H1 (cell line): ENCODE measurements around the gene TLCD5. TPM values are rescaled to one million over a fixed set of nuclear protein-coding genes. Genes with fewer than 3 reads are reported as not detected.

Experiments
- CTCF ChIA-PET: fragments of 300-600 bp; sonication (Branson Sonifier 250); formaldehyde crosslinking; loops from one replicate; lab custom pipeline; 2021; ENCODE audit not compliant: partially characterized antibody; lab: Charles Lee
- POLR2A ChIA-PET: fragments of 300-600 bp; sonication (Branson Sonifier 250); formaldehyde crosslinking; loops from one replicate; lab custom pipeline; 2021; ENCODE audit warnings: inconsistent platforms; ENCODE audit not compliant: partially characterized antibody; lab: Charles Lee
- DNase-seq, 2 experiments: peaks; one replicate each; pipeline versions ENCODE4 v3.0.0 to v3.0.0-alpha.2; 2010 to 2022; ENCODE audit warnings: low spot score in 2 of 2, low read depth in 1 of 2, mixed read lengths in 1 of 2
- FAIRE-seq: peaks from 2 replicates; lab custom pipeline; 2011; peaks lifted over from hg19 to GRCh38; lab: Jason Lieb, UNC
- H2AFZ ChIP-seq: 2 replicates; pipeline ENCODE4 v1.8.1; 2012; ENCODE audit warnings: low read length, inconsistent platforms
- H2AK5ac ChIP-seq: 2 replicates; pipeline ENCODE4 v1.6.1; 2013; ENCODE audit warnings: low read depth, low read length
- H2BK120ac ChIP-seq: replicated peaks from 2 replicates; pipeline ENCODE3; 2013; ENCODE audit warnings: low read depth, low read length, inconsistent platforms
- H2BK12ac ChIP-seq: 2 replicates; pipeline ENCODE4 v1.6.1; 2013; ENCODE audit warnings: low read depth, low read length
- H2BK15ac ChIP-seq: 2 replicates; pipeline ENCODE4 v1.6.1; 2013; ENCODE audit warnings: low read length
- H2BK20ac ChIP-seq: 2 replicates; pipeline ENCODE4 v1.6.1; 2013; ENCODE audit warnings: low read length
- H2BK5ac ChIP-seq: 2 replicates; pipeline ENCODE4 v1.6.1; 2013; ENCODE audit warnings: low read depth, low read length
- H3K14ac ChIP-seq: 2 replicates; pipeline ENCODE4 v1.6.1; 2013; ENCODE audit warnings: inconsistent platforms; ENCODE audit not compliant: insufficient read length
- H3K18ac ChIP-seq: 2 replicates; pipeline ENCODE4 v1.6.1; 2013; ENCODE audit warnings: low read length; ENCODE audit errors: extremely low read depth
- H3K23ac ChIP-seq: 2 replicates; pipeline ENCODE4 v1.6.1; 2013; ENCODE audit warnings: inconsistent platforms; ENCODE audit not compliant: insufficient read length
- H3K23me2 ChIP-seq: 2 replicates; pipeline ENCODE4 v1.6.1; 2013; ENCODE audit warnings: low read depth, low read length
- H3K27ac ChIP-seq: 2 replicates; pipeline ENCODE4 v1.6.1; 2011; ENCODE audit warnings: low read depth, low read length, inconsistent platforms
- H3K27me3 ChIP-seq, 4 experiments: replicated peaks in 1 of 4; 1 replicate in 1 of 4; 2 replicates in 3 of 4; pipeline versions ENCODE4 v1.6.1 to v1.8.1; 2011 to 2013; ENCODE audit warnings: low read length in 3 of 4, mild to moderate bottlenecking in 3 of 4, inconsistent platforms in 2 of 4, mixed read lengths in 2 of 4, moderate library complexity in 1 of 4; ENCODE audit not compliant: control insufficient read depth in 3 of 4, insufficient read depth in 3 of 4; ENCODE audit errors: extremely low read depth in 1 of 4
- H3K36me3 ChIP-seq, 4 experiments: 2 replicates each; pipeline versions ENCODE4 v1.6.1 to v1.8.1; 2011 to 2013; ENCODE audit warnings: mild to moderate bottlenecking in 4 of 4, low read length in 3 of 4, moderate library complexity in 2 of 4, control low read depth in 1 of 4, inconsistent platforms in 1 of 4; ENCODE audit not compliant: insufficient read depth in 4 of 4, control insufficient read depth in 2 of 4
- H3K4ac ChIP-seq: replicated peaks from 2 replicates; pipeline ENCODE3; 2013; ENCODE audit warnings: low read length, low read depth, mixed read lengths, inconsistent platforms; ENCODE audit not compliant: insufficient read length
- H3K4me1 ChIP-seq, 4 experiments: replicated peaks in 1 of 4; 1 replicate in 1 of 4; 2 replicates in 3 of 4; pipeline versions ENCODE4 v1.6.1 to v1.8.1; 2011 to 2013; ENCODE audit warnings: low read length in 3 of 4, inconsistent platforms in 2 of 4, mixed read lengths in 1 of 4; ENCODE audit not compliant: insufficient read depth in 4 of 4, control insufficient read depth in 3 of 4
- H3K4me2 ChIP-seq, 2 experiments: 2 replicates each; pipeline versions ENCODE4 v1.6.1 to v1.8.1; 2011 to 2013; ENCODE audit warnings: low read depth in 2 of 2, low read length in 2 of 2, control low read depth in 1 of 2, inconsistent platforms in 1 of 2, mild to moderate bottlenecking in 1 of 2; ENCODE audit not compliant: insufficient read depth in 1 of 2
- H3K4me3 ChIP-seq, 4 experiments: fragments of 200-600, 300-600 bp in 1 of 4; sonication (generic), shearing (Covaris generic), sonication (Bioruptor Twin) in 1 of 4; 2 replicates each; pipeline versions ENCODE4 v1.5.1 to v1.8.1; 2011 to 2016; ENCODE audit warnings: low read length in 4 of 4, low read depth in 3 of 4, control low read depth in 2 of 4, inconsistent platforms in 2 of 4, mild to moderate bottlenecking in 2 of 4, mixed read lengths in 1 of 4, moderate library complexity in 1 of 4; ENCODE audit not compliant: insufficient read depth in 2 of 4; ENCODE audit errors: extremely low read depth in 1 of 4
- H3K56ac ChIP-seq: replicated peaks from 2 replicates; pipeline ENCODE3; 2013; ENCODE audit warnings: low read depth, mild to moderate bottlenecking, mixed read lengths, low read length, inconsistent platforms; ENCODE audit not compliant: insufficient read length
- H3K79me1 ChIP-seq: 2 replicates; pipeline ENCODE4 v1.6.1; 2013; ENCODE audit warnings: low read depth, low read length, control low read depth
- H3K79me2 ChIP-seq, 2 experiments: 2 replicates each; pipeline versions ENCODE4 v1.6.1 to v1.8.1; 2012 to 2013; ENCODE audit warnings: low read length in 2 of 2, mild to moderate bottlenecking in 2 of 2, inconsistent platforms in 1 of 2; ENCODE audit not compliant: insufficient read depth in 2 of 2, control insufficient read depth in 1 of 2
- H3K9ac ChIP-seq, 4 experiments: replicated peaks in 1 of 4; 1 replicate in 1 of 4; 2 replicates in 3 of 4; pipeline versions ENCODE4 v1.6.1 to v1.8.1; 2011 to 2013; ENCODE audit warnings: low read depth in 3 of 4, low read length in 3 of 4, control low read depth in 2 of 4, mild to moderate bottlenecking in 2 of 4, moderate library complexity in 2 of 4, inconsistent platforms in 1 of 4; ENCODE audit errors: extremely low read depth in 1 of 4
- H3K9me3 ChIP-seq, 2 experiments: 2 replicates each; pipeline versions ENCODE4 v1.6.1 to v1.8.1; 2012 to 2013; ENCODE audit warnings: mild to moderate bottlenecking in 2 of 2, moderate library complexity in 2 of 2, control low read depth in 1 of 2, inconsistent platforms in 1 of 2, low read depth in 1 of 2, low read length in 1 of 2, mixed read lengths in 1 of 2; ENCODE audit not compliant: insufficient read depth in 2 of 2
- H4K20me1 ChIP-seq, 2 experiments: replicated peaks in 1 of 2; 2 replicates each; pipeline versions ENCODE3 to v1.8.1; 2011 to 2013; ENCODE audit warnings: inconsistent platforms in 2 of 2, low read length in 2 of 2, mild to moderate bottlenecking in 1 of 2; ENCODE audit not compliant: insufficient read depth in 2 of 2, control insufficient read depth in 1 of 2
- H4K5ac ChIP-seq: 2 replicates; pipeline ENCODE4 v1.6.1; 2013; ENCODE audit warnings: low read length, low read depth, mixed read lengths, inconsistent platforms; ENCODE audit not compliant: insufficient read length
- H4K8ac ChIP-seq: 2 replicates; pipeline ENCODE4 v1.8.0; 2013; ENCODE audit warnings: mild to moderate bottlenecking, moderate library complexity, low read length, inconsistent platforms; ENCODE audit not compliant: insufficient read depth; ENCODE audit errors: extremely low read depth
- H4K91ac ChIP-seq: replicated peaks from 2 replicates; pipeline ENCODE3; 2013; ENCODE audit warnings: low read length, mixed read lengths, inconsistent platforms; ENCODE audit not compliant: insufficient read length
- BCL11A ChIP-seq, 2 experiments: IDR thresholded peaks; one replicate each; pipeline ENCODE4 v1.6.1; 2011; ENCODE audit warnings: low read depth in 2 of 2, low read length in 2 of 2, mild to moderate bottlenecking in 2 of 2
- EP300 ChIP-seq, 2 experiments: IDR thresholded peaks; 1 replicate in 1 of 2; 2 replicates in 1 of 2; pipeline ENCODE4 v1.6.1; 2011 to 2012; ENCODE audit warnings: low read depth in 2 of 2, low read length in 2 of 2, mild to moderate bottlenecking in 2 of 2, borderline replicate concordance in 1 of 2, inconsistent platforms in 1 of 2, moderate library complexity in 1 of 2
- RAD21 ChIP-seq, 2 experiments: IDR thresholded peaks in 1 of 2; conservative IDR thresholded peaks in 1 of 2; 2 replicates each; pipeline ENCODE4 v1.6.1; 2011; ENCODE audit warnings: low read depth in 2 of 2, low read length in 2 of 2, improper control_type of control experiment in 1 of 2, inconsistent platforms in 1 of 2, mild to moderate bottlenecking in 1 of 2, moderate library complexity in 1 of 2
- SIN3A ChIP-seq, 2 experiments: IDR thresholded peaks in 1 of 2; conservative IDR thresholded peaks in 1 of 2; 2 replicates each; pipeline ENCODE4 v1.6.1; 2011 to 2012; ENCODE audit warnings: low read length in 2 of 2, improper control_type of control experiment in 1 of 2, low read depth in 1 of 2, mild to moderate bottlenecking in 1 of 2
- WGBS, 2 experiments: shearing (Covaris generic) in 1 of 2; methylation state at CpG; one replicate each; pipeline versions ENCODE4 v1.1.6 to v1.1.7; 2013 to 2015; ENCODE audit warnings: low lambda C conversion rate in 2 of 2, mixed read lengths in 2 of 2, inconsistent platforms in 1 of 2, low coverage in 1 of 2, missing lambda C conversion rate in 1 of 2; ENCODE audit not compliant: insufficient replicate concordance in 2 of 2, insufficient coverage in 1 of 2, insufficient read length in 1 of 2; ENCODE audit errors: extremely low coverage in 1 of 2, missing lambda C conversion rate in 1 of 2; 5-methylcytosine and 5-hydroxymethylcytosine counted together
- polyA plus RNA-seq, 7 experiments: library from polyadenylated mRNA; depleted of rRNA in 3 of 7; stranded (reverse) in 5 of 7; unstranded in 2 of 7; fragments of >200 nt in 5 of 7; fragments of 200-250 nt in 2 of 7; gene quantifications; 1 replicate in 5 of 7; 2 replicates in 1 of 7; 4 replicates in 1 of 7; pipeline versions ENCODE4 v1.2.1 to v1.2.3, GENCODE V29; 2011 to 2013; ENCODE audit warnings: missing spikeins in 2 of 7, mixed read lengths in 2 of 7
- total RNA-seq: library from RNA; stranded (reverse); fragmentation: NEBNext Ultra II Directional; extraction: Animal tissue kit (Norgen Biotek cat#: 25700); gene quantifications from 2 replicates; pipeline ENCODE4 v1.2.1, GENCODE V29; 2021

Gene TLCD5
- total and polyA plus RNA-seq, 2 of the 8 experiments (the other 6 are each of a cell fraction or from before 2014, with no cell fraction given), result 9.5 to 10.1 TPM

DNA sequence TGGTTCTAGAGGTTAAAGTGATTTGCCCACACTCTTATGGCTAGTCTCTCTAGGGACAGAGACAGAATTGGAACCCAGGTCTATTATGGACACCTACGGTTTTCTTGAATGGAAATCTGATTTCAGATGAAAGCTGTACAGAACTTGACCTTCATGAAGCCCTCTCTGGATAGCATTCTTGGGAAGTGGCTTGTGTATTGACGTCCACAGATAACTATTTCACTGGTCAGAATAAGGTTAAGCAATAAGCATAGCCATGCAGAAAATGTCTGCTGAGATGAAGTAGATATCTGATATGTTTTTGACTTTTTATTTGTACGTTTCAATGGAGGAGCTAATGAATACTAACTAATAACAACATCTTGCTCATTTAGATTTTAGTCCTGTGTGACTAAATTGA is 1.1 kb downstream of the TLCD5 start:
- Histone ChIP-seq H3K56ac (no peak overlapping the region), H4K8ac (no peak overlapping the region), H3K4ac (no peak overlapping the region), H4K5ac (no peak overlapping the region), H3K79me2 (no peaks in the 10 kb centered on the region; a peak in 1 of 4 replicates), H3K36me3 (peaks cover 0 to 10% (median 3%) of the 10 kb centered on the region in 4 experiments; a peak in 4 of 8 replicates), H3K4me1 (peaks cover 0 to 3% (median 0%) of the 10 kb centered on the region in 4 experiments; a peak in 3 of 7 replicates), H3K9ac (no peak overlapping the region), H3K4me2 (peak overlapping the region; percentile 75 to 79; a peak in 2 of 4 replicates), H4K20me1 (no peaks in the 10 kb centered on the region), H3K27ac (no peak overlapping the region), H3K4me3 (peak overlapping the region in 3 of 4 experiments; percentile 58 to 68 (median 67); a peak in 5 of 8 replicates), H2BK120ac (no peak overlapping the region), H3K79me1 (peaks cover 2% of the 10 kb centered on the region; the same call in 1 of the 2 replicates), H3K14ac (no peak overlapping the region), H3K18ac (no peak overlapping the region), H3K23me2 (peaks cover 6% of the 10 kb centered on the region), H3K23ac (no peak overlapping the region), H3K9me3 (no peaks in the 10 kb centered on the region), H2BK15ac (no peak overlapping the region), H2BK5ac (no peak overlapping the region), H2BK20ac (no peak overlapping the region), H4K91ac (no peak overlapping the region), H2BK12ac (no peak overlapping the region), H3K27me3 (no peaks in the 10 kb centered on the region), H2AK5ac (no peak overlapping the region), H2AFZ (no peak overlapping the region)
- ChIA-PET CTCF (interaction anchor here (0.6 to 2.7 kb wide), 5 partner anchors 9 to 1573 kb away, joined by 3 to 19 read pairs (median 4); no protein-coding TSS in a partner anchor), POLR2A (interaction anchor here (3.3 kb wide), 1 partner anchor 10 kb away, joined by 27 read pairs; the partner anchor contains the start of gene ARHGEF12)
- 83% methylated on average over 3 of the region's 3 CpGs; no CpG with 5 or more reads in 1 of the 2 experiments for WGBS, 2 experiments
- no peak for DNase-seq
- no peak for FAIRE-seq
- TF ChIP-seq BCL11A (IDR thresholded peaks at IDR 0.05; ENCODE audit: low read depth in 2 of 2, low read length in 2 of 2) (no peak), RAD21 (IDR thresholded peaks at IDR 0.05 in 1 of 2, conservative IDR thresholded peaks at IDR 0.05 in 1 of 2; ENCODE audit: low read depth in 2 of 2, low read length in 2 of 2) (no peak), SIN3A (conservative IDR thresholded peaks at IDR 0.05 in 1 of 2, IDR thresholded peaks at IDR 0.05 in 1 of 2; ENCODE audit: low read depth in 1 of 2, low read length in 2 of 2) (no peak), EP300 (IDR thresholded peaks at IDR 0.05; ENCODE audit: borderline replicate concordance in 1 of 2, low read depth in 2 of 2, low read length in 2 of 2) (no peak)
